HFF-Myc (cell line): ENCODE data around the gene PRIM1.
"Not testable (repeated sequence)": the region's sequence is repeated elsewhere in the genome, so short reads cannot be mapped to it uniquely, and the experiment has no call there.

Source experiments
- DNase-seq: peaks from one replicate; pipeline ENCODE4 v3.0.0-alpha.2; 2011; ENCODE audit warnings: low read depth; ENCODE audit errors: extremely low read depth
- H3K4me3 ChIP-seq: replicated peaks from 2 replicates; pipeline ENCODE4 v1.5.1; 2011; ENCODE audit warnings: low read depth, mild to moderate bottlenecking, control low read depth, low read length
- CTCF ChIP-seq: IDR thresholded peaks from 2 replicates; pipeline ENCODE4 v1.5.1; 2012; ENCODE audit warnings: mild to moderate bottlenecking, low read depth, low read length, control low read depth; ENCODE audit errors: missing control alignments

The PRIM1 gene

DNA sequence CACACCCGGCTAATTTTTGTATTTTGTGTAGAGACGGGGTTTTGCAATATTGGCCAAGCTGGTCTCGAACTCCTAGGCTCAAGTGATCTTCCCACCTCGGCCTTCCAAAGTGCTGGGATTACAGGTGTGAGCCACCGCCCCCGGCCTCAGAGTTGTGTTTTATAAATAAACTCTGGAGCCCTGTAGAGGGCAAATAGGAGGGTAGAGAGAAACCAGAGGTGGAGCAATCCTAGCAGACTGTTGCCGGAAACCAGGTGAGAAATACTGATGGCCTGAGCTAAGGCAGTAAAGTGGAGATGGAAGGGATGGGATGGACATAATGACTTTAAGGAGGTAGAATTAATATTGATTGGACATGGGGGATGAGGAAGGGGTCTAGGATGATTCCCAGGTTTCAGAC is 8.3 kb upstream of the PRIM1 start:
- no peak overlapping the region for H3K4me3 ChIP-seq
- no peak for TF ChIP-seq CTCF
- no peak for DNase-seq

DNA sequence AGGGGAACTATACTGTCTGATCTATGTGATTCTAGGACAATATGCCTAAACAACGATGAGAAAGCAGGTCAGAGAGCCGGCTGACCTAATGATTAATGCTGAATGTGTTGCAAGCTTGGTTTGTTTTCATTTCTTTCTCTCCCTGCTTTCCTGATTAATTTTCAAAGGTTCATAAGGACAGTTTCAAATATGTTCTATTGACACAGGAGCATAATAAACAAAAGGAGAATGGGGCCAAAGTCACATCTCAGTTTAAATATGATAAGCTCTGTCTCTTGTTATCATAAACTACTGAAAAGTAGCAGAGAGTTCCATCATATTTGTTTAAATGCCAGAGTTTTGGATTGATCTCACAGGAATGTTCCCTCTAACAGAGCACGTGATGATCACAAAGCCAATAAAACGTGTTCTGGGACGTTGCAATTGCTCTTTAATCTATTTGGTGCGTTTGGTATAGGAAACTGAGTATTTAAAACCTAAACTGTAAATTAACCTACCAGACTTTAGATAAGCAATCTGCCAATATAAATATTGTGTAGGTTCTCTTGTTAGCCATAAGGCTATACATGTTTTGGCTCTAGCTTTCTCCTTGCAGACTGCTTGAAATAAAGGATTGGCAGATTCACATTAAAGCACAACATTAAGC is 7.3 kb upstream of the PRIM1 start:
- TF ChIP-seq CTCF, result no peak
- DNase-seq, result no peak

DNA sequence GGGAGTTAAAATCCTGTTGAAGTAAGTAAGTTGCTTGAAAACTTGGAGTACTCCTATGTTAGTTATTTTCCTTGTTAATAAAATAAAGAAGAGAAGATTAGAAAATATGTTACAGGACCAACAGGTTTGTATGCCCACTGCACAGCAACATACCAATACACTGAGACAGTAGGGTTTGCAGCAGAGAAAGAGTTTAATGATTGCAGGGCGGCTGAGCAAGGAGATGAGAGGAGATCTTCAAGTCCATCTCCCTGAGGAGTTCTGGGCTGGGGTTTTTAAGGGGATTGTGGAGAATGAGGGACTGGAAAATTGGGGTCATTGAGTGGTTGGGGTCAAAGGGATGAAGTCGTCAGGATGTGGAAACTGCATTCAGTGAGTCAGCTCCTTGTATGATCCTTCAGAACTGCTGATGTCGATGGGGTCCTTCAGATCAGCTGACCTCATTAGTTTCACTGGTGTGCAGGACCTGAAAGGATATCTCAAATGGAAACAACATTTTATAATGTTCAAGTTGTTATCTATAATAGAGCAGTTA is 6.7 kb upstream of the PRIM1 start:
- H3K4me3 ChIP-seq, result no peak overlapping the region
- no peak for TF ChIP-seq CTCF

More for the DNA sequence above, 7.3 kb upstream of the PRIM1 start:
- H3K4me3 ChIP-seq, result no peak overlapping the region

DNA sequence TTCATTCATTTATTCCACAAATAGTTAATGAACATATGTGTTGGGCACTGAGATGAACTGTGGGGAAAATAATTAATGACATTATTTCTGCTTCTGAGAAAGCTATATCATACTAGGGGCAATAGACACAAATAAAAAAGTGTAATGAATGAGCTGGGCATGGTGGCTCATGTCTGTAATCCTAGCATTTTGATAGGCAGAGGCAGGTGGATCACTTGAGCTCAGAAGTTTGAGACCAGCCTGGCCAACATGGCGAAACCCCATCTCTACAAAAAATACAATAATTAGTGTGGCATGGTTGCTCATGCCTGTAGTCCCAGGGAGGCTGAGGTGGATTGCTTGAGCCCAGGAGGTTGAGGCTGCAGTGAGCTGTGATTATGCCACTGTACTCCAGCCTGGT is 5.8 kb upstream of the PRIM1 start:
- not testable (repeated sequence) for H3K4me3 ChIP-seq, DNase-seq

More for the DNA sequence above, 6.7 kb upstream of the PRIM1 start:
- DNase-seq, result no peak

GRCh38 chr12:56753566-56753965 is 1.4 kb upstream of the PRIM1 start:
- no peak for DNase-seq
- H3K4me3 ChIP-seq, result no peak overlapping the region
- TF ChIP-seq CTCF, result no peak

DNA sequence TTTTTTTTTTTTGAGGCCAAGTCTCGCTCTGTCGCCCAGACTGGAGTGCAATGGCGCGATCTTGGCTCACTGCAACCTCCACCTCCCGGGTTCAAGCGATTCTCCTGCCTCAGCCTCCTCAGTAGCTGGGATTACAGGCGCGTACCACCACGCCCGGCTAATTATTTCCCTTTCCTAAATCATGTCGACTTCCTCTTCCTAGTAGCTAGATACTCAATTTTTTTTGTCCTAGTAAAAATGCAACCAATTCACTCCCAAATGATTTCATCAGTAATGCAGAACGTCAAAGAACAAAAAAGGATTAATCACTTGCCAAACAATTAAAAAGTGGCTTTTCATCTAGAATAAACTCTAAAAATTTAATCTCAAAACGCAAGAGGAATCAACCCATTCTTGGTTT is 1.5 kb downstream of the PRIM1 start:
- H3K4me3 ChIP-seq, result not testable (repeated sequence)

DNA sequence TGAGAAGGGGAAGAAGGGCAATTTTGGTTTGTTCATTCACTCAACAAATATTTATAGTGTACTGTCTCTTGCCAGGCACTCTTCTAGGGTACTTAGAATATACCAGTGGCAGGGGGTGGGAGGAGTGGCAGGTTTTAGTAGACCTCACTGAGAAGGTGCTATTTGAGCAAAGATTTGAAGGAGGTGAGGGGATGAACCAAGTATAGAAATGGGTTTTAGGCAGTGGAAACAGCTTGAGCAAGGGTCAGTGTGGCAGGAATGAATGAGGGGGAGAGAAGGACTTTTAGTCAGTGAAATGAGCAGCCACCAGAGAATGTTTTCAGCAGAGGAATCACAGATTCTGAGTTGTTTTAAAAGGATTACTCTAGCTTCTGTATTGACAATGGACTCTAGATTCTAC is 2.3 kb downstream of the PRIM1 start:
- H3K4me3 ChIP-seq, result no peak overlapping the region
- no peak for TF ChIP-seq CTCF
- no peak for DNase-seq

More for the DNA sequence above, 1.5 kb downstream of the PRIM1 start:
- DNase-seq, result not testable (repeated sequence)

GRCh38 chr12:56749359-56749758 is 2.8 kb downstream of the PRIM1 start:
- no peak for DNase-seq
- no peak overlapping the region for H3K4me3 ChIP-seq
- no peak for TF ChIP-seq CTCF
